Measurements from ENCODE around the gene TMEM82.

DNA sequence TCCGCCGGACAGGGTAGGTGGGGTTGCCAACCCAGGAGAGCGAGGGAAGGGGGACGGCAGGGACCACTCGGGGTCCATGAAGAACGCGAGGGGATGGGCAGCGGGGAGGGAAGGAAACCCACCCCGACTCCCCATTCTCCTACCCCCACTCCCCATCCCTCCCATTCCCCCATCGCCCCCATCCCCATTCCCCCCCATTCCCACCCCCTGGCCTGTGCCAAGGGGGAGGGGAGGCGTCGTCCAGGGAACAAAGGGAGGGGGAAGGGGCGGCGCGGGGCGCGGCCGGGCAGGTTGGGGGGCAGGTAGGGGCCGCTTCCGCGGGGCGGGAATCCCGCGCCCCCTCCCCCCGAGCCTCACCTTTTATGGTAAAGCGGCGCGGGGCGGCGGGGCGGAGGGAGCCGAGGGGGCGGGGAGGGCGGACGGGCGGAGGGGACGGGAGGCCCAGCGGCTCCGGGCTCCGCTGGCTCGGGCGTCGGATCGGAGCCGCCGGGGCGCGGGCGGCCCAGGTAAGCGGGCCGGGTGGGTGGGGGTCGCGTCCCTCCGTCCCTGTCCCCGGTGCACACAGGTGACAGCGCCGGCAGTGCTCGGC lies 16.1 kb downstream of the TMEM82 start, which contains the start of gene FBLIM1:
- TF ChIP-seq, protein P1, sequence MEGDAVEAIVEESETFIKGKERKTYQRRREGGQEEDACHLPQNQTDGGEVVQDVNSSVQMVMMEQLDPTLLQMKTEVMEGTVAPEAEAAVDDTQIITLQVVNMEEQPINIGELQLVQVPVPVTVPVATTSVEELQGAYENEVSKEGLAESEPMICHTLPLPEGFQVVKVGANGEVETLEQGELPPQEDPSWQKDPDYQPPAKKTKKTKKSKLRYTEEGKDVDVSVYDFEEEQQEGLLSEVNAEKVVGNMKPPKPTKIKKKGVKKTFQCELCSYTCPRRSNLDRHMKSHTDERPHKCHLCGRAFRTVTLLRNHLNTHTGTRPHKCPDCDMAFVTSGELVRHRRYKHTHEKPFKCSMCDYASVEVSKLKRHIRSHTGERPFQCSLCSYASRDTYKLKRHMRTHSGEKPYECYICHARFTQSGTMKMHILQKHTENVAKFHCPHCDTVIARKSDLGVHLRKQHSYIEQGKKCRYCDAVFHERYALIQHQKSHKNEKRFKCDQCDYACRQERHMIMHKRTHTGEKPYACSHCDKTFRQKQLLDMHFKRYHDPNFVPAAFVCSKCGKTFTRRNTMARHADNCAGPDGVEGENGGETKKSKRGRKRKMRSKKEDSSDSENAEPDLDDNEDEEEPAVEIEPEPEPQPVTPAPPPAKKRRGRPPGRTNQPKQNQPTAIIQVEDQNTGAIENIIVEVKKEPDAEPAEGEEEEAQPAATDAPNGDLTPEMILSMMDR (conservative IDR thresholded peaks at IDR 0.05; ENCODE audit: low read length), result no peak
- TF ChIP-seq EZH2phosphoT487 (IDR thresholded peaks at IDR 0.05; ENCODE audit: borderline replicate concordance, low read depth, low read length), result no peak
